Aorta (tissue), 5 donors: ENCODE data around the gene MACROD1. TPM values are rescaled to one million over a fixed set of nuclear protein-coding genes. Genes with fewer than 3 reads are reported as not detected.

Experiments used
- ATAC-seq: fragments of 200-7000 bp; cut with Tn5 transposase; one replicate; pipeline ENCODE4 v1.9.1; 2022; ENCODE audit warnings: moderate library complexity; ENCODE audit not compliant: low FRiP score
- DNase-seq, 2 donors: peaks; one replicate each; pipeline ENCODE4 v3.0.0-alpha.2; 2020
- H3K27ac ChIP-seq, 2 donors: one replicate each; pipeline ENCODE4 v1.5.1; 2013; ENCODE audit warnings: low read length in 2 of 2, mild to moderate bottlenecking in 2 of 2, moderate library complexity in 2 of 2, control low read depth in 1 of 2, inconsistent platforms in 1 of 2, low read depth in 1 of 2
- H3K27me3 ChIP-seq, 2 donors: one replicate each; pipeline ENCODE4 v1.6.1; 2013; ENCODE audit warnings: control low read depth in 1 of 2, low read length in 1 of 2, mild to moderate bottlenecking in 1 of 2, moderate library complexity in 1 of 2; ENCODE audit not compliant: insufficient read depth in 2 of 2, control insufficient read depth in 1 of 2
- H3K36me3 ChIP-seq, 2 donors: one replicate each; pipeline ENCODE4 v1.6.1; 2013; ENCODE audit warnings: control low read depth in 1 of 2, low read length in 1 of 2, mild to moderate bottlenecking in 1 of 2; ENCODE audit not compliant: insufficient read depth in 2 of 2, control insufficient read depth in 1 of 2
- H3K4me1 ChIP-seq, 2 donors: one replicate each; pipeline ENCODE4 v1.6.1; 2013; ENCODE audit warnings: low read length in 2 of 2, control low read depth in 1 of 2, mild to moderate bottlenecking in 1 of 2, moderate library complexity in 1 of 2; ENCODE audit not compliant: insufficient read depth in 2 of 2, control insufficient read depth in 1 of 2
- H3K4me3 ChIP-seq, 2 donors: one replicate each; pipeline ENCODE4 v1.5.1; 2013; ENCODE audit warnings: low read length in 2 of 2, control low read depth in 1 of 2, mild to moderate bottlenecking in 1 of 2
- H3K9me3 ChIP-seq: one replicate; pipeline ENCODE4 v1.6.1; 2013; ENCODE audit warnings: mild to moderate bottlenecking, low read length; ENCODE audit not compliant: control insufficient read depth
- WGBS, 2 donors: extraction: QIAGEN DNeasy Blood & Tissue Kit; methylation state at CpG; one replicate each; pipeline ENCODE4 v1.1.7; 2013; 5-methylcytosine and 5-hydroxymethylcytosine counted together
- intact Hi-C, 2 donors: fragments of 100-400 bp; cut with DNase I; formaldehyde crosslinking; loops; one replicate each; pipeline versions ENCODE4 v1.14.2 to v1.15.0; 2022
- polyA plus RNA-seq, 2 donors: library from polyadenylated mRNA; stranded (reverse); fragments of 200-250 nt; gene quantifications; one replicate each; pipeline ENCODE4 v1.2.3, GENCODE V29; 2013
- total RNA-seq, 2 donors: library from RNA; stranded (reverse); fragmentation: NEBNext Ultra II Directional; extraction: Animal tissue kit (Norgen Biotek cat#: 25700); gene quantifications; one replicate each; pipeline ENCODE4 v1.2.1, GENCODE V29; 2021
- donor health status: healthy with polysubstance abuse.
- donor health status: Bipolar disorder and iron deficiency.
- donor health status: DM: no; HTN: no; CAD: no.
- donor health status: DM: no; HTN: no; CAD: no.
- donor health status: DM: yes; HTN: yes; CAD: no.

The MACROD1 gene
- total and polyA plus RNA-seq, 4 donors = 12.7 to 125 (median 65.2) TPM

DNA sequence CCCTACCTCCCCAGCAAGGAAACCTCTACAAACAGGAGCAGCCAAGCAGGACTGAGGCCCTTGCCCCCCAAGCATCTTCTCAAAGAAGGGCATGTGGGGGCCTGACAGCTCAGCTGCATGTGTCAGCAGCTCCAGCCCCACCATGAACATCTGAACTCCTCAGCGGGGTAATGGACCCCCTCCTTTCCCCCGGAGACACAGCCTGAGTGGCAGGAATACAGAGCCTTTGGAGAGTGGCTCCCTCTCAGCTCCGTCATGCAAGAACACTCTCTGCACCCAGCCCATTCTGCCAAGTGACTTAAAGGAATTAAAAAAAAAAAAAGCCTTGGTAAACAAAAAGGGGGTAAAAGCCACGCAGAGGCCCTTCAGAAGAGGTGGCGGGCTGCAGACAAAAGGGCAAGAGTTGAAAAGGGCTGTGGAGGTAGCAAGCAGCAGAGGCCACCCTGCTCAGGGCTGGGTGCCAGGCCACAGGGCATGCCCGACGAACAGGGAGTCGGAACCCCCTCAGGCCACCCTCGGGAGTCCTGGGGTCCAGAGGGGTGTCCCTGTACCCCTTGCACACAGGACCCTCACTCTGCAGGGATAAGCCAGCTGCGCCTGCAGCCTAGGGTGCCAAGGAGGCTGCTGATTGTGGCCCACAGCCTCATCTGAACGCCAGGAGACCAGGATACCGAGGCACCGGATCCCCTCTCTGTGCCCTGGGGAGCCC lies 62.5 kb downstream of the MACROD1 start:
- no peak for ATAC-seq

GRCh38 chr11:64102005-64102738 lies 63.7 kb downstream of the MACROD1 start:
- 89 to 94% methylated on average over 15 of the region's 15 CpGs for WGBS, 2 donors
- Histone ChIP-seq H3K4me3 (no peak overlapping the region), H3K27ac (no peak overlapping the region), H3K36me3 (no peaks in the 10 kb centered on the region), H3K9me3 (no peaks in the 10 kb centered on the region), H3K27me3 (no peaks in the 10 kb centered on the region), H3K4me1 (no peaks in the 10 kb centered on the region)
- intact Hi-C loops = no loop called here
- no peak for DNase-seq
- ATAC-seq = no peak

More for the DNA sequence above, 62.5 kb downstream of the MACROD1 start:
- WGBS, 2 donors = 88% methylated on average over 13 of the region's 13 CpGs
- intact Hi-C loops = no loop called here
- Histone ChIP-seq H3K4me1 (no peaks in the 10 kb centered on the region), H3K4me3 (no peak overlapping the region), H3K9me3 (no peaks in the 10 kb centered on the region), H3K27ac (no peak overlapping the region), H3K27me3 (no peaks in the 10 kb centered on the region), H3K36me3 (no peaks in the 10 kb centered on the region)
- DNase-seq = no peak

DNA sequence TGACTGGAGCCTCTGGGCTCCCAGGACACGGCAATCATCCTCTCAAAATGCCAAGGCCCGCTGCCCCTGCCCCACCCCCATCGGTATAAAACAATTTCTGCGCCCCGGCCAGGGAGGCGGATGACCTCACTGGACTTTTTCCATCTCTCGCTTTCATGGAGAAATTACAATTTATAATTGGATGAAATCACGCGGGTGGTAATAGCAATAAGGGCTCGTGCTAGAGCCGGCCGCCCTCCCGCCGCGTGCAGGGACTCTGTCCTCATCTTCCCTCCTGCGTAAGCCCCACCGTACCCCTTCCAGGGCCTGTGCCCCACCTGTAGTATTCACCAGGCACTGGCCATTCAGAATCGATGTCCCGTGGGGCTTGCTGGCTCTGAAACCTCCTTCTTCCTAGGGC lies 64.5 kb downstream of the MACROD1 start:
- H3K27ac ChIP-seq = no peak overlapping the region
- H3K4me1 ChIP-seq = no peaks in the 10 kb centered on the region
- no peak for ATAC-seq
- H3K36me3 ChIP-seq = no peaks in the 10 kb centered on the region
- no peak overlapping the region for H3K4me3 ChIP-seq
- intact Hi-C loops = no loop called here
- H3K9me3 ChIP-seq = no peaks in the 10 kb centered on the region
- no peaks in the 10 kb centered on the region for H3K27me3 ChIP-seq
- no peak for DNase-seq
- 89 to 94% methylated on average over 19 of the region's 19 CpGs for WGBS, 2 donors

DNA sequence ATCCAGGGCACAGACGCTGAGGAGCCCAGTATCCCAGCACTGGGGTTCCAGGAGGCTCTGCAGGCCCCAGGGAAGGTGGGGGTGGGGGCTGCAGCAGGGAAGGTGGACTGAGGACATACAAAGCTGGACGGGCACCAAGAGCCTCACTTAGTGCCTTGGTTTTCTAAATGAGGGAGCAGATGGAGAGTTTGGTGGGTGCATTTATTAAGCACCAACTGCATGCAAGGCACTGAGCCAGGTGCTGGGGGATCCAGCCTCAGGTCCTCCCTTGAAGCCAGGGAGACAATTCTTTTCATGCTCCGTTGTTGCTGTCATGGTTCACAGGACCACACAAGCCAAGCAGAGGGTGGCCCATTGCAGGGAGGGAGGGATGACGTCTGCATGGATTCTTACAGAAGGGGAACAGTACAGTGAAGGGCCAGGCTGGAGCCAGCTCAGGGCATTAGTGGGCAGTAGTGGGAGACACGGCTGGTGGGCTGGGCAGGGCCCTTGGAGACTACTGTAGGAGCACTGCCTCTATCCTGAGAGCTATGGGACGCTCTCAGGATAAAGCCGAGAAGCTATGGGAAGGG lies 65.0 kb downstream of the MACROD1 start:
- WGBS, 2 donors = 85 to 92% methylated on average over 7 of the region's 7 CpGs
- no peak overlapping the region for H3K4me3 ChIP-seq
- DNase-seq = no peak
- no peaks in the 10 kb centered on the region for H3K4me1 ChIP-seq
- H3K27ac ChIP-seq = no peak overlapping the region
- intact Hi-C loops = no loop called here
- H3K27me3 ChIP-seq = no peaks in the 10 kb centered on the region
- no peak for ATAC-seq
- no peaks in the 10 kb centered on the region for H3K9me3 ChIP-seq
- no peaks in the 10 kb centered on the region for H3K36me3 ChIP-seq

DNA sequence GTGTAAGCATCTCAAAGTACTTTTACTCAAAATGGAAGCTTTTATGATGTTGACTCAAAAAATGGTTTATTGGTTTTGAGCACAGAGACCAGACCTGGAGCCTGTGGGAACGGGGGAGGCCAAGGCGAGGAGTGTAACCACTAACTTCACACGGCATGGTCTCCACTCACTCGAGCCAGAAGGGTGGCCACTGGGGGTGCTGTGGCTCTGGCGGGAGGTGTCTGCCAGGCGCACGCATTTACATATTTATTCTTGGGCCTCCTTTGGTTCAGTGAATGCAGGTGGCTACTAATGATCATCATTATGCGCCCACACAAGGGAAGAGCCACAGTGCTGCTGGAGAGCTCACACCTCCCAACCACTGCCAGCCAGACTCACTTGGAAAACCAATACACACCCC lies 65.6 kb downstream of the MACROD1 start:
- 83% methylated on average over 8 of the region's 8 CpGs for WGBS, 2 donors
- DNase-seq = no peak
- Histone ChIP-seq H3K27me3 (no peaks in the 10 kb centered on the region), H3K4me3 (no peak overlapping the region), H3K36me3 (no peaks in the 10 kb centered on the region), H3K27ac (no peak overlapping the region), H3K4me1 (no peaks in the 10 kb centered on the region), H3K9me3 (no peaks in the 10 kb centered on the region)
- intact Hi-C loops = no loop called here
- ATAC-seq = no peak

GRCh38 chr11:64099436-64099835 lies 66.5 kb downstream of the MACROD1 start:
- no peaks in the 10 kb centered on the region for H3K4me1 ChIP-seq
- 73 to 97% methylated on average over 4 of the region's 4 CpGs for WGBS, 2 donors
- H3K36me3 ChIP-seq = no peaks in the 10 kb centered on the region
- H3K27ac ChIP-seq = no peak overlapping the region
- intact Hi-C loops = no loop called here
- H3K9me3 ChIP-seq = no peaks in the 10 kb centered on the region
- H3K27me3 ChIP-seq = no peaks in the 10 kb centered on the region
- no peak for ATAC-seq
- DNase-seq = no peak
- no peak overlapping the region for H3K4me3 ChIP-seq

DNA sequence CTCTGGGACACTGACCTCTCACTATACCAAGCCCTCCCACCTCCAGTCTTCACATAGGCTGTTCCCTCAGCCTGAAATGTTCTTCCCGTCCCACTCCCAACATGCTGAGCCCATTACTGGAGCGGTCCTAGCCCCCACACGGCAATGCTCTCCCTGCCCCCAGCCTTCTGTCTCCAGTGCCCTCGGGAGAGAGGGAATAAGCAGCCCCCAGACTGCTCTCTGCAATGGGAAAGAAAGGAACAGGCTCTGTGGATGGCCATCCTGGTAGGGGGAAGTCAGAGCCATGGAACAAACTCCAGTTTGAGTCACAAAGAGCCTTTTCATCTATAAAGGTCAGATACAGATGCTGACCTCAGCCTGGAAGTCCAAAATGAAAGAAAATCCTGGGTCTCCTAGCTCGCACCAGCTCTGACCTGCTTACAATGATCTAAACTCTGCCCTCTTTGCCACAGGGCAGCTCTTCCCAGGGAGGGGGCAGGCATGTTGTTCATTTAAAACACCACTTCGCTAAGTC lies 67.5 kb downstream of the MACROD1 start:
- no peak overlapping the region for H3K27ac ChIP-seq
- WGBS, 2 donors = 78 to 84% methylated on average over 6 of the region's 6 CpGs
- DNase-seq = no peak
- H3K4me3 ChIP-seq = no peak overlapping the region
- no peaks in the 10 kb centered on the region for H3K27me3 ChIP-seq
- H3K9me3 ChIP-seq = no peaks in the 10 kb centered on the region
- no peaks in the 10 kb centered on the region for H3K36me3 ChIP-seq
- no peaks in the 10 kb centered on the region for H3K4me1 ChIP-seq
- ATAC-seq = no peak
- intact Hi-C loops = no loop called here

DNA sequence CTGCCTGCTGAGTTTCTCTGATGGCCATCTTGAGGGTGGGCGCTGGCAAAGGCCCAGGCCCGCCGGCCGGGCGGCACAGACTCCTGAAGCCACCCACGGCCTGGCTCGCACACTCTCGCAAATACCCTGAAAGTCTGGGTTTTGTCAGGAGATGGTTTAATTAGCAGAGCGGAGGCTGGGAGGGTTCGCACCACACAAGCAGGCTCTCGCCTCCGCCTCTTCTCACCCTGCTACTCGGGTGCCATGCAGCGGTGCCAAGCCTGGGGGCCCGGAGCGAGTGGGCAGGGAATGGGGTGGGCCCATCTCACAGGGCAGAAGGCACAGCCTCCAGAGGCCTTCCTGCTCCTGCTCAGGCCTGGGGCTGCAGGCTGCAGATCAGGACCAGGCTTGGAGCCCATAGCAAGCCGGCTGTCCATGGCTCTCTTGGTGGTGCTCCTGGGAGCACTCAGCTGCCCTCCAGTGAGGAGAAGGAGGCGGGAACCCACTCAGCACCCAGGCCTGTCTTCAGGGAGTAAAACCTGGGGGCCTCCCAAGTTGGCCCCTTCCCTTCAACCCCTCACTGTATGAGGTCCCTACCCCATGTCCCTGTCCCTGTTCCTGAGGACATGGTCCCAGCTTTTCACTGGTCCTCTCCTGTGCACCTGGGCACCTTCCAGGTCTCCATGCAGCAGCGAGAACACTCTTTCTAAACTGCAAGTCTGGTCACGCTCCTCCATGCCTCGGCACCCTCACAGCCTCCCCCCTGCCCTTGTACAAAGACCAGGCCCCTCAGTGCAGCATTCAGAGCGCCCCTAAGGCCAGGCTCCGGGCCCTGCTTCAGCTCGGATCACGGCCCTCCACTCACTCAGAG lies 68.2 kb downstream of the MACROD1 start:
- intact Hi-C loops = no loop called here
- Histone ChIP-seq H3K9me3 (no peaks in the 10 kb centered on the region), H3K36me3 (no peaks in the 10 kb centered on the region), H3K4me3 (no peak overlapping the region), H3K27ac (no peak overlapping the region), H3K4me1 (no peaks in the 10 kb centered on the region), H3K27me3 (no peaks in the 10 kb centered on the region)
- DNase-seq (no peak), ATAC-seq (no peak)
- WGBS, 2 donors = 81 to 87% methylated on average over 25 of the region's 25 CpGs
